Uterus (tissue), 4 donors: ENCODE measurements around the gene GPR171. TPM values are rescaled to one million over a fixed set of nuclear protein-coding genes. Genes with fewer than 3 reads are reported as not detected.

Experiments
- DNase-seq, 2 donors: peaks; one replicate each; pipeline ENCODE4 v3.0.0-alpha.2; 2019 to 2020
- H3K27ac ChIP-seq, 2 donors: fragments of 200-600 bp; sonication (generic); 1 replicate in 1 of 2; 2 replicates in 1 of 2; pipeline ENCODE4 v1.5.1; 2016 to 2018
- H3K27me3 ChIP-seq, 2 donors: fragments of 200-600 bp; sonication (generic); one replicate each; pipeline ENCODE4 v1.5.1; 2018 to 2019; ENCODE audit warnings: control low read depth in 1 of 2
- H3K36me3 ChIP-seq, 2 donors: fragments of 200-600 bp; sonication (generic); one replicate each; pipeline ENCODE4 v1.5.1; 2019; ENCODE audit warnings: control low read depth in 1 of 2
- H3K4me1 ChIP-seq, 2 donors: fragments of 200-600 bp; sonication (generic); one replicate each; pipeline ENCODE4 v1.5.1; 2018 to 2019; ENCODE audit warnings: control low read depth in 1 of 2
- H3K4me3 ChIP-seq, 2 donors: fragments of 200-600 bp; sonication (generic); 1 replicate in 1 of 2; 2 replicates in 1 of 2; pipeline ENCODE4 v1.5.1; 2018 to 2019; ENCODE audit warnings: mild to moderate bottlenecking in 1 of 2
- H3K9me3 ChIP-seq, 2 donors: fragments of 200-600 bp; sonication (generic); one replicate each; pipeline ENCODE4 v1.5.1; 2019; ENCODE audit warnings: control low read depth in 1 of 2
- CTCF ChIP-seq, 4 experiments: fragments of 200-600 bp in 2 of 4; fragments of 450-650 bp in 2 of 4; sonication (generic) in 2 of 4; IDR thresholded peaks; one replicate each; pipeline ENCODE4 v1.5.1; 2016 to 2019; ENCODE audit warnings: antibody characterized with exemption in 4 of 4, mild to moderate bottlenecking in 2 of 4, moderate library complexity in 1 of 4
- POLR2A ChIP-seq, 2 donors: fragments of 450-650 bp; IDR thresholded peaks; one replicate each; pipeline ENCODE4 v1.6.1; 2016; ENCODE audit warnings: antibody characterized with exemption in 2 of 2, mild to moderate bottlenecking in 1 of 2, moderate library complexity in 1 of 2
- intact Hi-C: fragments of 100-400 bp; cut with DNase I; formaldehyde crosslinking; loops from one replicate; pipeline ENCODE4 v1.15.1; 2023; ENCODE audit warnings: low total_unique reads
- total RNA-seq, 4 donors: library from RNA; depleted of rRNA in 3 of 4; stranded (reverse); fragments of >200 nt in 3 of 4; gene quantifications; one replicate each; pipeline versions ENCODE4 v1.1.0 to v1.2.4, GENCODE V29; 2014 to 2023
- donor health status: DM: yes; HTN: yes; CAD: no.

GPR171 gene
- total RNA-seq, 4 donors from 2014 or later = 0.34 to 0.48 TPM; not detected in 2

GRCh38 chr3:151216641-151217607 lies 13.9 kb upstream of the GPR171 start:
- no peak for DNase-seq
- TF ChIP-seq POLR2A (IDR thresholded peaks at IDR 0.05) (no peak), CTCF (IDR thresholded peaks at IDR 0.05) (no peak)
- intact Hi-C loops = no loop called here
- peaks cover 0 to 8% of the 10 kb centered on the region in 2 donors for H3K4me1 ChIP-seq
- no peaks in the 10 kb centered on the region for H3K27me3 ChIP-seq
- no peaks in the 10 kb centered on the region for H3K36me3 ChIP-seq
- H3K27ac ChIP-seq = peak overlapping the region in 1 of 2 donors; percentile 28
- H3K9me3 ChIP-seq = no peaks in the 10 kb centered on the region
- no peak overlapping the region for H3K4me3 ChIP-seq

- H3K36me3 ChIP-seq = no peaks in the 10 kb centered on the region
- H3K4me3 ChIP-seq = no peak overlapping the region
- H3K4me1 ChIP-seq = peaks cover 0 to 8% of the 10 kb centered on the region in 2 donors
- DNase-seq = no peak
- H3K9me3 ChIP-seq = no peaks in the 10 kb centered on the region
- no peaks in the 10 kb centered on the region for H3K27me3 ChIP-seq
- no peak overlapping the region for H3K27ac ChIP-seq
- intact Hi-C loops = no loop called here
- TF ChIP-seq CTCF (IDR thresholded peaks at IDR 0.05) = no peak
- TF ChIP-seq POLR2A (IDR thresholded peaks at IDR 0.05) = no peak
Measured at GRCh38 chr3:151214459-151214858, 11.4 kb upstream of the GPR171 start.

- no peak overlapping the region for H3K4me3 ChIP-seq
- intact Hi-C loops = no loop called here
- H3K27me3 ChIP-seq = no peaks in the 10 kb centered on the region
- no peak for DNase-seq
- H3K27ac ChIP-seq = no peak overlapping the region
- TF ChIP-seq CTCF (IDR thresholded peaks at IDR 0.05) (no peak), POLR2A (IDR thresholded peaks at IDR 0.05) (no peak)
- peaks cover 0 to 8% of the 10 kb centered on the region in 2 donors for H3K4me1 ChIP-seq
- no peaks in the 10 kb centered on the region for H3K36me3 ChIP-seq
- H3K9me3 ChIP-seq = no peaks in the 10 kb centered on the region
Measured at GRCh38 chr3:151213881-151214280, 10.9 kb upstream of the GPR171 start.

GRCh38 chr3:151213151-151213550 lies 10.1 kb upstream of the GPR171 start:
- Histone ChIP-seq H3K9me3 (no peaks in the 10 kb centered on the region), H3K4me3 (no peak overlapping the region), H3K27ac (no peak overlapping the region), H3K36me3 (no peaks in the 10 kb centered on the region), H3K4me1 (peaks cover 0 to 8% of the 10 kb centered on the region in 2 donors), H3K27me3 (no peaks in the 10 kb centered on the region)
- intact Hi-C loops = no loop called here
- no peak for TF ChIP-seq POLR2A (IDR thresholded peaks at IDR 0.05)
- TF ChIP-seq CTCF (IDR thresholded peaks at IDR 0.05) = no peak
- no peak for DNase-seq

- intact Hi-C loops = no loop called here
- Histone ChIP-seq H3K4me3 (no peak overlapping the region), H3K36me3 (no peaks in the 10 kb centered on the region), H3K27me3 (no peaks in the 10 kb centered on the region), H3K4me1 (no peaks in the 10 kb centered on the region), H3K9me3 (no peaks in the 10 kb centered on the region), H3K27ac (no peak overlapping the region)
- no peak for DNase-seq
- TF ChIP-seq CTCF (IDR thresholded peaks at IDR 0.05) = no peak
- TF ChIP-seq POLR2A (IDR thresholded peaks at IDR 0.05) = no peak
Measured at GRCh38 chr3:151210676-151211381, 7.8 kb upstream of the GPR171 start.
